SK-N-SH (cell line): ENCODE data around the gene TDRKH. TPM values are rescaled to one million over a fixed set of nuclear protein-coding genes. Genes with fewer than 3 reads are reported as not detected.

Source experiments
- CTCF ChIA-PET: fragments of 300-600, 350-600 bp; formaldehyde crosslinking; extraction: SDS; loops from one replicate; lab custom pipeline; 2021; lab: Yijun Ruan, JAX
- POLR2A ChIA-PET: fragments of 350-600 bp; sonication (Branson Sonifier 250); formaldehyde crosslinking; extraction: SDS; loops from one replicate; lab custom pipeline; 2020; ENCODE audit warnings: antibody characterized with exemption, inconsistent platforms; lab: Yijun Ruan, JAX
- DNase-seq: peaks from one replicate; pipeline ENCODE4 v3.0.0; 2012
- H2AFZ ChIP-seq: fragments of 200-600 bp; sonication (generic); 2 replicates; pipeline ENCODE4 v1.8.1; 2016; ENCODE audit warnings: antibody characterized with exemption, mild to moderate bottlenecking, low read depth
- H3F3A ChIP-seq: fragments of 200-600 bp; sonication (generic); replicated peaks from 2 replicates; pipeline ENCODE3; 2016; ENCODE audit warnings: antibody characterized with exemption, mild to moderate bottlenecking; ENCODE audit not compliant: insufficient read depth
- H3K27ac ChIP-seq, 2 experiments: fragments of 200-500 bp in 1 of 2; fragments of 200-600 bp in 1 of 2; sonication (Bioruptor generic) in 1 of 2; sonication (generic), shearing (Covaris generic) in 1 of 2; 2 replicates each; pipeline versions ENCODE4 v1.5.1 to v1.6.1; 2014 to 2016; ENCODE audit warnings: low read depth in 2 of 2, inconsistent platforms in 1 of 2, low read length in 1 of 2, mild to moderate bottlenecking in 1 of 2, mixed read lengths in 1 of 2
- H3K27me3 ChIP-seq: fragments of 200-600 bp; sonication (generic), shearing (Covaris generic); 2 replicates; pipeline ENCODE4 v1.6.1; 2016; ENCODE audit warnings: mixed run types; ENCODE audit not compliant: insufficient read depth
- H3K36me3 ChIP-seq, 2 experiments: fragments of 200-500 bp in 1 of 2; fragments of 200-600 bp in 1 of 2; sonication (Bioruptor generic) in 1 of 2; sonication (generic) in 1 of 2; replicated peaks in 1 of 2; 2 replicates each; pipeline versions ENCODE3 to v1.5.1; 2014 to 2016; ENCODE audit warnings: low read length in 1 of 2, mild to moderate bottlenecking in 1 of 2; ENCODE audit not compliant: insufficient read depth in 2 of 2, control insufficient read depth in 1 of 2
- H3K4me1 ChIP-seq, 2 experiments: fragments of 200-500 bp in 1 of 2; fragments of 200-600 bp in 1 of 2; sonication (Bioruptor generic) in 1 of 2; sonication (generic), shearing (Covaris generic) in 1 of 2; 2 replicates each; pipeline versions ENCODE4 v1.5.1 to v1.6.1; 2014 to 2016; ENCODE audit warnings: low read depth in 1 of 2, low read length in 1 of 2, mixed run types in 1 of 2; ENCODE audit not compliant: insufficient read depth in 2 of 2, control insufficient read depth in 1 of 2
- H3K4me2 ChIP-seq: fragments of 200-600 bp; sonication (generic), shearing (Covaris generic); 2 replicates; pipeline ENCODE4 v1.6.1; 2017; ENCODE audit warnings: mixed run types
- H3K4me3 ChIP-seq, 2 experiments: fragments of 200-500 bp in 1 of 2; fragments of 200-600 bp in 1 of 2; sonication (Bioruptor generic) in 1 of 2; sonication (generic), shearing (Covaris generic) in 1 of 2; 2 replicates each; pipeline versions ENCODE4 v1.5.1 to v1.8.1; 2014 to 2016; ENCODE audit warnings: low read depth in 2 of 2, inconsistent platforms in 1 of 2, low read length in 1 of 2, mild to moderate bottlenecking in 1 of 2, mixed read lengths in 1 of 2, moderate library complexity in 1 of 2
- H3K79me2 ChIP-seq: fragments of 200-600 bp; sonication (generic); 2 replicates; pipeline ENCODE4 v1.8.1; 2017; ENCODE audit warnings: mild to moderate bottlenecking; ENCODE audit not compliant: insufficient read depth
- H3K9ac ChIP-seq: fragments of 200-600 bp; sonication (generic); 2 replicates; pipeline ENCODE4 v1.6.1; 2017; ENCODE audit warnings: mixed run types
- H3K9me2 ChIP-seq: fragments of 200-600 bp; sonication (generic); 2 replicates; pipeline ENCODE4 v1.6.1; 2017; ENCODE audit warnings: mixed run types
- H3K9me3 ChIP-seq: fragments of 200-600 bp; sonication (generic); 2 replicates; pipeline ENCODE4 v1.6.1; 2017; ENCODE audit warnings: mixed run types, mild to moderate bottlenecking, moderate library complexity
- H4K20me1 ChIP-seq: fragments of 200-600 bp; sonication (generic); 2 replicates; pipeline ENCODE4 v1.6.1; 2017; ENCODE audit warnings: mild to moderate bottlenecking, mixed run types; ENCODE audit not compliant: insufficient read depth
- CHD2 ChIP-seq: fragments of 150-350 bp; IDR thresholded peaks from 2 replicates; pipeline ENCODE4 v1.6.1; 2018; ENCODE audit warnings: low read length; ENCODE audit not compliant: partially characterized antibody
- EZH2phosphoT487 ChIP-seq: fragments of 200-600 bp; sonication (generic); IDR thresholded peaks from 2 replicates; pipeline ENCODE4 v1.6.1; 2017; ENCODE audit warnings: low read depth, mixed run types, mild to moderate bottlenecking, antibody characterized with exemption, moderate library complexity, borderline replicate concordance
- FOSL2 ChIP-seq: IDR thresholded peaks from 2 replicates; pipeline ENCODE4 v1.4.0; 2012; ENCODE audit warnings: low read depth, mild to moderate bottlenecking, moderate library complexity, borderline replicate concordance
- SIN3A ChIP-seq: IDR thresholded peaks from 2 replicates; pipeline ENCODE4 v1.6.1; 2012; ENCODE audit warnings: low read depth, mild to moderate bottlenecking, low read length, moderate library complexity, borderline replicate concordance
- SMC3 ChIP-seq: IDR thresholded peaks from 2 replicates; pipeline ENCODE4 v1.6.1; 2012; ENCODE audit warnings: low read depth, low read length, improper control_type of control experiment
- TCF12 ChIP-seq: IDR thresholded peaks from 2 replicates; pipeline ENCODE4 v1.4.0; 2012
- YY1 ChIP-seq: IDR thresholded peaks from 2 replicates; pipeline ENCODE4 v1.4.0; 2012; ENCODE audit warnings: low read depth, mild to moderate bottlenecking
- WGBS: methylation state at CpG from one replicate; pipeline ENCODE4 v1.1.6; 2017; ENCODE audit warnings: low lambda C conversion rate; 5-methylcytosine and 5-hydroxymethylcytosine counted together
- polyA plus RNA-seq, 3 experiments: library from polyadenylated mRNA; depleted of rRNA; stranded (reverse); fragments of >200 nt; gene quantifications; 2 replicates each; pipeline ENCODE4 v1.2.3, GENCODE V29; 2012
- TF ChIP-seq, protein P1 (sequence below): fragments of 200-600 bp; sonication (generic); IDR thresholded peaks from 2 replicates; pipeline ENCODE4 v1.6.1; 2017; ENCODE audit warnings: antibody characterized with exemption, mild to moderate bottlenecking, moderate library complexity
- TF ChIP-seq, protein P2 (sequence below): IDR thresholded peaks from 2 replicates; pipeline ENCODE4 v1.6.1; 2012; ENCODE audit warnings: mild to moderate bottlenecking, low read depth, low read length, moderate library complexity

The TDRKH gene
- polyA plus RNA-seq, 1 of the 3 experiments (the other 2 are of a cell fraction) = 1.9 TPM

- Histone ChIP-seq H3K4me3 (no peak overlapping the region), H3K27me3 (no peaks in the 10 kb centered on the region), H3K4me1 (peaks cover 0 to 51% of the 10 kb centered on the region in 2 experiments; a peak in 1 of 4 replicates), H3K4me2 (no peak overlapping the region), H2AFZ (no peak overlapping the region), H3K9ac (no peak overlapping the region), H3K36me3 (no peaks in the 10 kb centered on the region), H3K9me2 (no peaks in the 10 kb centered on the region), H4K20me1 (no peaks in the 10 kb centered on the region), H3K27ac (peak overlapping the region in 1 of 2 experiments; percentile 57; a peak in 1 of 4 replicates), H3K79me2 (no peaks in the 10 kb centered on the region), H3K9me3 (no peaks in the 10 kb centered on the region), H3F3A (no peaks in the 10 kb centered on the region)
- no peak for TF ChIP-seq EZH2phosphoT487
- TF ChIP-seq, protein P1, sequence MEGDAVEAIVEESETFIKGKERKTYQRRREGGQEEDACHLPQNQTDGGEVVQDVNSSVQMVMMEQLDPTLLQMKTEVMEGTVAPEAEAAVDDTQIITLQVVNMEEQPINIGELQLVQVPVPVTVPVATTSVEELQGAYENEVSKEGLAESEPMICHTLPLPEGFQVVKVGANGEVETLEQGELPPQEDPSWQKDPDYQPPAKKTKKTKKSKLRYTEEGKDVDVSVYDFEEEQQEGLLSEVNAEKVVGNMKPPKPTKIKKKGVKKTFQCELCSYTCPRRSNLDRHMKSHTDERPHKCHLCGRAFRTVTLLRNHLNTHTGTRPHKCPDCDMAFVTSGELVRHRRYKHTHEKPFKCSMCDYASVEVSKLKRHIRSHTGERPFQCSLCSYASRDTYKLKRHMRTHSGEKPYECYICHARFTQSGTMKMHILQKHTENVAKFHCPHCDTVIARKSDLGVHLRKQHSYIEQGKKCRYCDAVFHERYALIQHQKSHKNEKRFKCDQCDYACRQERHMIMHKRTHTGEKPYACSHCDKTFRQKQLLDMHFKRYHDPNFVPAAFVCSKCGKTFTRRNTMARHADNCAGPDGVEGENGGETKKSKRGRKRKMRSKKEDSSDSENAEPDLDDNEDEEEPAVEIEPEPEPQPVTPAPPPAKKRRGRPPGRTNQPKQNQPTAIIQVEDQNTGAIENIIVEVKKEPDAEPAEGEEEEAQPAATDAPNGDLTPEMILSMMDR = no peak
- no peak for TF ChIP-seq FOSL2
- TF ChIP-seq SMC3 = no peak
- TF ChIP-seq CHD2 = no peak
- TF ChIP-seq YY1 = no peak
- no peak for TF ChIP-seq SIN3A
- ChIA-PET CTCF (interaction anchor here (1.4 to 1.5 kb wide), 2 partner anchors 11 to 31 kb away, joined by 3 to 4 read pairs; no protein-coding TSS in a partner anchor), POLR2A (interaction anchor here (0.6 to 1.0 kb wide), 2 partner anchors 9 to 114 kb away, joined by 3 read pairs; no protein-coding TSS in a partner anchor)
- no peak for DNase-seq
- WGBS = 72% methylated on average over 4 of the region's 4 CpGs
Measured at GRCh38 chr1:151829352-151830046, 39.2 kb upstream of the TDRKH start.

DNA sequence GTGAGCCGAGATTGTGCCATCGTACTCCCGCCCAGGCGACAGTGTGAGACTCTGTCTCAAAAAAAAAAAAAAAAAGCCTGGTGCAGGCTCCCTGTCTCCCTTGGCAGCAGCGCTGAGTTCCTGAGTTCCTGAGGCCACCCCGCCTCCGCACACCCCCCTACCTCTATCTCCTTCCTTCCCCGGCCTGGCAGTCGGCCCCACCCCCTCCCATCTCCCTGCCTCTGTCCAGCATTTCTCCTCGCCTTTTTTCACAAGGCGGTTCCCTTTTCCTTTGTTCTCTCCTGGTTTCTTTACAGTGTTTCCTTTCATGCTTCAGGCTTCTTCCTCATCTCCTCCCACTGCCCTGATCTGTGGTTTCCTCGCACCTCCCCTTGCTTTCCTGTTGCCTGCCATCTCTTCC is 38.6 kb upstream of the TDRKH start:
- DNase-seq = peak; percentile 87
- POLR2A ChIA-PET = interaction anchor here (1.4 to 1.5 kb wide), 2 partner anchors 39 to 65 kb away, joined by 3 to 4 read pairs; partner anchors contain the start of gene MRPL9

More for the DNA sequence above, 38.6 kb upstream of the TDRKH start:
- TF ChIP-seq, protein P2, sequence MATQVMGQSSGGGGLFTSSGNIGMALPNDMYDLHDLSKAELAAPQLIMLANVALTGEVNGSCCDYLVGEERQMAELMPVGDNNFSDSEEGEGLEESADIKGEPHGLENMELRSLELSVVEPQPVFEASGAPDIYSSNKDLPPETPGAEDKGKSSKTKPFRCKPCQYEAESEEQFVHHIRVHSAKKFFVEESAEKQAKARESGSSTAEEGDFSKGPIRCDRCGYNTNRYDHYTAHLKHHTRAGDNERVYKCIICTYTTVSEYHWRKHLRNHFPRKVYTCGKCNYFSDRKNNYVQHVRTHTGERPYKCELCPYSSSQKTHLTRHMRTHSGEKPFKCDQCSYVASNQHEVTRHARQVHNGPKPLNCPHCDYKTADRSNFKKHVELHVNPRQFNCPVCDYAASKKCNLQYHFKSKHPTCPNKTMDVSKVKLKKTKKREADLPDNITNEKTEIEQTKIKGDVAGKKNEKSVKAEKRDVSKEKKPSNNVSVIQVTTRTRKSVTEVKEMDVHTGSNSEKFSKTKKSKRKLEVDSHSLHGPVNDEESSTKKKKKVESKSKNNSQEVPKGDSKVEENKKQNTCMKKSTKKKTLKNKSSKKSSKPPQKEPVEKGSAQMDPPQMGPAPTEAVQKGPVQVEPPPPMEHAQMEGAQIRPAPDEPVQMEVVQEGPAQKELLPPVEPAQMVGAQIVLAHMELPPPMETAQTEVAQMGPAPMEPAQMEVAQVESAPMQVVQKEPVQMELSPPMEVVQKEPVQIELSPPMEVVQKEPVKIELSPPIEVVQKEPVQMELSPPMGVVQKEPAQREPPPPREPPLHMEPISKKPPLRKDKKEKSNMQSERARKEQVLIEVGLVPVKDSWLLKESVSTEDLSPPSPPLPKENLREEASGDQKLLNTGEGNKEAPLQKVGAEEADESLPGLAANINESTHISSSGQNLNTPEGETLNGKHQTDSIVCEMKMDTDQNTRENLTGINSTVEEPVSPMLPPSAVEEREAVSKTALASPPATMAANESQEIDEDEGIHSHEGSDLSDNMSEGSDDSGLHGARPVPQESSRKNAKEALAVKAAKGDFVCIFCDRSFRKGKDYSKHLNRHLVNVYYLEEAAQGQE = peak; percentile 93
- no peak for TF ChIP-seq TCF12
- 31% methylated on average over 11 of the region's 12 CpGs for WGBS
- Histone ChIP-seq H3F3A (no peaks in the 10 kb centered on the region), H3K4me3 (no peak overlapping the region), H3K9me3 (no peaks in the 10 kb centered on the region), H3K4me1 (peaks cover 0 to 51% of the 10 kb centered on the region in 2 experiments; a peak in 1 of 4 replicates), H3K9me2 (no peaks in the 10 kb centered on the region), H3K4me2 (no peak overlapping the region), H3K36me3 (no peaks in the 10 kb centered on the region), H4K20me1 (no peaks in the 10 kb centered on the region), H2AFZ (no peak overlapping the region), H3K27ac (peak overlapping the region in 1 of 2 experiments; percentile 57; a peak in 1 of 4 replicates), H3K79me2 (no peaks in the 10 kb centered on the region), H3K27me3 (no peaks in the 10 kb centered on the region), H3K9ac (no peak overlapping the region)
- CTCF ChIA-PET = interaction anchor here (2.4 kb wide), 1 partner anchor 7 kb away, joined by 11 read pairs; no protein-coding TSS in a partner anchor
